Parathyroid adenoma (tissue), 2 donors: ENCODE results near the gene VPS13D.

Experiments used
- H2AFZ ChIP-seq: fragments of 300-600 bp; sonication (generic); one replicate; pipeline ENCODE4 v1.7.0; 2017; ENCODE audit warnings: antibody characterized with exemption, mild to moderate bottlenecking
- H3K27ac ChIP-seq: fragments of 300-600 bp; sonication (generic); one replicate; pipeline ENCODE4 v1.7.0; 2017
- H3K27me3 ChIP-seq: fragments of 300-600 bp; sonication (generic); one replicate; pipeline ENCODE4 v1.7.0; 2017; ENCODE audit warnings: low read length; ENCODE audit not compliant: control insufficient read depth, insufficient read depth
- H3K36me3 ChIP-seq: fragments of 300-600 bp; sonication (generic); one replicate; pipeline ENCODE4 v1.7.0; 2017; ENCODE audit warnings: low read length; ENCODE audit not compliant: control insufficient read depth, insufficient read depth
- H3K4me1 ChIP-seq: fragments of 300-600 bp; sonication (generic); one replicate; pipeline ENCODE4 v1.7.0; 2017; ENCODE audit warnings: control low read depth
- H3K4me2 ChIP-seq: fragments of 300-600 bp; sonication (generic); one replicate; pipeline ENCODE4 v1.7.0; 2017; ENCODE audit warnings: low read length
- H3K4me3 ChIP-seq: fragments of 300-600 bp; sonication (generic); one replicate; pipeline ENCODE4 v1.7.0; 2017; ENCODE audit warnings: low read depth, low read length
- H3K79me2 ChIP-seq: fragments of 300-600 bp; sonication (generic); one replicate; pipeline ENCODE4 v1.7.0; 2017; ENCODE audit warnings: control low read depth
- H3K9ac ChIP-seq: fragments of 300-600 bp; sonication (generic); one replicate; pipeline ENCODE4 v1.7.0; 2017; ENCODE audit warnings: mild to moderate bottlenecking
- H3K9me3 ChIP-seq: fragments of 300-600 bp; sonication (generic); one replicate; pipeline ENCODE4 v1.7.0; 2017; ENCODE audit warnings: low read length; ENCODE audit not compliant: control insufficient read depth
- CTCF ChIP-seq: fragments of 300-600 bp; sonication (generic); IDR thresholded peaks from one replicate; pipeline ENCODE4 v1.7.0; 2017; ENCODE audit warnings: antibody characterized with exemption, mild to moderate bottlenecking
- donor health status: primary hyperparathyroidism.

The VPS13D gene

GRCh38 chr1:12450756-12451559 lies 221.1 kb downstream of the VPS13D start:
- H3K79me2 ChIP-seq, result no peaks in the 10 kb centered on the region
- TF ChIP-seq CTCF, result no peak
- no peak overlapping the region for H2AFZ ChIP-seq
- H3K9me3 ChIP-seq, result no peaks in the 10 kb centered on the region
- no peak overlapping the region for H3K4me2 ChIP-seq
- no peaks in the 10 kb centered on the region for H3K36me3 ChIP-seq
- H3K9ac ChIP-seq, result no peak overlapping the region
- H3K4me3 ChIP-seq, result no peak overlapping the region
- peak overlapping the region; percentile 65 for H3K27ac ChIP-seq
- H3K27me3 ChIP-seq, result no peaks in the 10 kb centered on the region
- peaks cover 45% of the 10 kb centered on the region for H3K4me1 ChIP-seq

- Histone ChIP-seq H3K4me1 (peaks cover 45% of the 10 kb centered on the region), H3K27me3 (no peaks in the 10 kb centered on the region), H3K4me2 (no peak overlapping the region), H2AFZ (no peak overlapping the region), H3K36me3 (no peaks in the 10 kb centered on the region), H3K4me3 (no peak overlapping the region), H3K27ac (no peak overlapping the region), H3K9ac (no peak overlapping the region), H3K79me2 (no peaks in the 10 kb centered on the region), H3K9me3 (no peaks in the 10 kb centered on the region)
- TF ChIP-seq CTCF, result no peak
These were observed 221.7 kb downstream of the VPS13D start for GRCh38 chr1:12451560-12451900.

- peaks cover 39% of the 10 kb centered on the region for H3K4me1 ChIP-seq
- no peaks in the 10 kb centered on the region for H3K9me3 ChIP-seq
- H3K36me3 ChIP-seq, result no peaks in the 10 kb centered on the region
- no peak overlapping the region for H2AFZ ChIP-seq
- H3K4me3 ChIP-seq, result no peak overlapping the region
- no peak overlapping the region for H3K9ac ChIP-seq
- no peak overlapping the region for H3K27ac ChIP-seq
- no peaks in the 10 kb centered on the region for H3K79me2 ChIP-seq
- H3K27me3 ChIP-seq, result no peaks in the 10 kb centered on the region
- TF ChIP-seq CTCF, result no peak
- no peak overlapping the region for H3K4me2 ChIP-seq
These were observed 222.4 kb downstream of the VPS13D start for GRCh38 chr1:12452262-12452661.

- no peaks in the 10 kb centered on the region for H3K36me3 ChIP-seq
- no peak overlapping the region for H3K9ac ChIP-seq
- TF ChIP-seq CTCF, result no peak
- no peak overlapping the region for H2AFZ ChIP-seq
- no peaks in the 10 kb centered on the region for H3K9me3 ChIP-seq
- no peaks in the 10 kb centered on the region for H3K79me2 ChIP-seq
- peaks cover 32% of the 10 kb centered on the region for H3K4me1 ChIP-seq
- H3K4me3 ChIP-seq, result no peak overlapping the region
- H3K4me2 ChIP-seq, result no peak overlapping the region
- no peaks in the 10 kb centered on the region for H3K27me3 ChIP-seq
- H3K27ac ChIP-seq, result peak overlapping the region; percentile 51
These were observed 223.8 kb downstream of the VPS13D start for GRCh38 chr1:12453400-12454343.
